BLaER1 treated with 17β-estradiol and CSF1 and Interleukin-3, amounts not matched to agents 10 nM and 100 nM (cell line): ENCODE measurements around the gene EYS.

Source experiments
- H3K27ac ChIP-seq, 11 experiments: shearing (Covaris generic); formaldehyde crosslinking; 2 replicates each; pipeline ENCODE4 v1.8.1; 2022
- H3K27me3 ChIP-seq, 11 experiments: shearing (Covaris generic); formaldehyde crosslinking; 2 replicates each; pipeline ENCODE4 v1.8.1; 2022
- H3K36me3 ChIP-seq, 11 experiments: shearing (Covaris generic); formaldehyde crosslinking; 2 replicates each; pipeline ENCODE4 v1.8.1; 2022
- H3K4me1 ChIP-seq, 10 experiments: shearing (Covaris generic); formaldehyde crosslinking; 2 replicates each; pipeline ENCODE4 v1.8.1; 2022
- H3K4me2 ChIP-seq, 11 experiments: shearing (Covaris generic); formaldehyde crosslinking; 2 replicates each; pipeline ENCODE4 v1.8.1; 2022
- H3K4me3 ChIP-seq, 10 experiments: shearing (Covaris generic); formaldehyde crosslinking; 2 replicates each; pipeline ENCODE4 v1.8.1; 2022
- H3K9ac ChIP-seq, 11 experiments: shearing (Covaris generic); formaldehyde crosslinking; 2 replicates each; pipeline ENCODE4 v1.8.1; 2022
- H3K9me3 ChIP-seq, 11 experiments: shearing (Covaris generic); formaldehyde crosslinking; replicated peaks in 1 of 11; 2 replicates each; pipeline ENCODE4 v1.8.1; 2022
- H4K20me1 ChIP-seq, 11 experiments: shearing (Covaris generic); formaldehyde crosslinking; 2 replicates each; pipeline ENCODE4 v1.8.1; 2022
- Cebpa-rat ChIP-seq, 11 experiments: shearing (Covaris generic); IDR thresholded peaks; 2 replicates each; pipeline ENCODE4 v1.8.1; 2022

EYS gene

GRCh38 chr6:63799813-63800212 lies 1907.2 kb downstream of the EYS start:
- H4K20me1 ChIP-seq, result no peaks in the 10 kb centered on the region
- no peak overlapping the region for H3K4me3 ChIP-seq
- no peak overlapping the region for H3K9ac ChIP-seq
- H3K9me3 ChIP-seq, result 0 out of 22 replicates have a peak, but pooled peaks cover 0 to under 1% (median 0%) of the 10 kb centered on the region in 11 experiments
- peaks cover 27 to 47% (median 37%) of the 10 kb centered on the region in 10 experiments for H3K4me1 ChIP-seq
- no peak overlapping the region for H3K27ac ChIP-seq
- TF ChIP-seq Cebpa-rat (IDR thresholded peaks at IDR 0.05), result no peak
- H3K36me3 ChIP-seq, result no peaks in the 10 kb centered on the region
- H3K27me3 ChIP-seq, result no peaks in the 10 kb centered on the region
- peak overlapping the region in 3 of 11 experiments; percentile 38 to 53 (median 38); a peak in 4 of 22 replicates for H3K4me2 ChIP-seq

- Histone ChIP-seq H3K9ac (no peak overlapping the region), H4K20me1 (no peaks in the 10 kb centered on the region), H3K4me1 (peaks cover 27 to 47% (median 37%) of the 10 kb centered on the region in 10 experiments), H3K4me2 (0 out of 22 replicates have a peak overlapping the region, but pooled peaks of 1 of the 11 experiments have one; percentile 38), H3K9me3 (no peaks in the 10 kb centered on the region), H3K27ac (no peak overlapping the region), H3K4me3 (no peak overlapping the region), H3K27me3 (no peaks in the 10 kb centered on the region), H3K36me3 (no peaks in the 10 kb centered on the region)
- TF ChIP-seq Cebpa-rat (IDR thresholded peaks at IDR 0.05), result no peak
These were observed 1907.7 kb downstream of the EYS start for GRCh38 chr6:63799313-63799712.

GRCh38 chr6:63798378-63798777 lies 1908.6 kb downstream of the EYS start:
- no peak overlapping the region; a peak in 2 of 22 replicates for H3K4me2 ChIP-seq
- no peaks in the 10 kb centered on the region for H3K36me3 ChIP-seq
- H3K4me1 ChIP-seq, result peaks cover 20 to 45% (median 32%) of the 10 kb centered on the region in 10 experiments
- no peaks in the 10 kb centered on the region for H4K20me1 ChIP-seq
- no peak overlapping the region for H3K4me3 ChIP-seq
- no peaks in the 10 kb centered on the region for H3K9me3 ChIP-seq
- TF ChIP-seq Cebpa-rat (IDR thresholded peaks at IDR 0.05), result no peak
- H3K27ac ChIP-seq, result no peak overlapping the region
- H3K9ac ChIP-seq, result no peak overlapping the region
- no peaks in the 10 kb centered on the region for H3K27me3 ChIP-seq

GRCh38 chr6:63797721-63798120 lies 1909.3 kb downstream of the EYS start:
- Histone ChIP-seq H3K4me3 (no peak overlapping the region), H3K4me2 (peak overlapping the region in 5 of 11 experiments; percentile 5 to 31 (median 29); a peak in 8 of 22 replicates), H3K27me3 (no peaks in the 10 kb centered on the region), H3K36me3 (no peaks in the 10 kb centered on the region), H3K9ac (no peak overlapping the region), H3K9me3 (no peaks in the 10 kb centered on the region), H3K27ac (no peak overlapping the region), H3K4me1 (peaks cover 18 to 43% (median 30%) of the 10 kb centered on the region in 10 experiments), H4K20me1 (no peaks in the 10 kb centered on the region)
- TF ChIP-seq Cebpa-rat (IDR thresholded peaks at IDR 0.05), result no peak

GRCh38 chr6:63795826-63796225 lies 1911.2 kb downstream of the EYS start:
- H3K27ac ChIP-seq, result no peak overlapping the region
- TF ChIP-seq Cebpa-rat (IDR thresholded peaks at IDR 0.05), result no peak

GRCh38 chr6:63795006-63795405 lies 1912.0 kb downstream of the EYS start:
- Histone ChIP-seq H3K27me3 (no peaks in the 10 kb centered on the region), H3K4me3 (no peak overlapping the region), H3K4me2 (peak overlapping the region; percentile 32 to 75 (median 51); a peak in 21 of 22 replicates), H4K20me1 (no peaks in the 10 kb centered on the region), H3K27ac (0 out of 22 replicates have a peak overlapping the region, but pooled peaks of 1 of the 11 experiments have one; percentile 21), H3K36me3 (no peaks in the 10 kb centered on the region), H3K9ac (no peak overlapping the region), H3K9me3 (no peaks in the 10 kb centered on the region; a peak in 1 of 22 replicates), H3K4me1 (peaks cover 18 to 37% (median 30%) of the 10 kb centered on the region in 10 experiments)
- TF ChIP-seq Cebpa-rat (IDR thresholded peaks at IDR 0.05), result no peak

More at GRCh38 chr6:63795826-63796225, 1911.2 kb downstream of the EYS start:
- peaks cover 18 to 42% (median 30%) of the 10 kb centered on the region in 10 experiments for H3K4me1 ChIP-seq
- H3K4me2 ChIP-seq, result peak overlapping the region in 7 of 11 experiments; percentile 32 to 75 (median 53); a peak in 9 of 22 replicates
- H3K9me3 ChIP-seq, result no peaks in the 10 kb centered on the region; a peak in 1 of 22 replicates
- no peak overlapping the region for H3K4me3 ChIP-seq
- H3K36me3 ChIP-seq, result no peaks in the 10 kb centered on the region
- H3K9ac ChIP-seq, result no peak overlapping the region
- H3K27me3 ChIP-seq, result no peaks in the 10 kb centered on the region
- no peaks in the 10 kb centered on the region for H4K20me1 ChIP-seq

- H3K9me3 ChIP-seq, result no peaks in the 10 kb centered on the region; a peak in 1 of 22 replicates
- no peaks in the 10 kb centered on the region for H3K27me3 ChIP-seq
- H3K36me3 ChIP-seq, result no peaks in the 10 kb centered on the region
- H3K4me2 ChIP-seq, result peak overlapping the region in 5 of 11 experiments; percentile 32 to 60 (median 51); a peak in 5 of 22 replicates
- no peak overlapping the region for H3K27ac ChIP-seq
- no peak overlapping the region for H3K4me3 ChIP-seq
- H4K20me1 ChIP-seq, result no peaks in the 10 kb centered on the region
- H3K9ac ChIP-seq, result no peak overlapping the region
- no peak for TF ChIP-seq Cebpa-rat (IDR thresholded peaks at IDR 0.05)
- H3K4me1 ChIP-seq, result peaks cover 15 to 37% (median 28%) of the 10 kb centered on the region in 10 experiments
These were observed 1913.4 kb downstream of the EYS start for GRCh38 chr6:63793465-63794137.

- no peak overlapping the region for H3K9ac ChIP-seq
- H3K9me3 ChIP-seq, result no peaks in the 10 kb centered on the region; a peak in 1 of 22 replicates
- peaks cover 13 to 31% (median 26%) of the 10 kb centered on the region in 10 experiments for H3K4me1 ChIP-seq
- no peak overlapping the region for H3K4me3 ChIP-seq
- H3K27me3 ChIP-seq, result no peaks in the 10 kb centered on the region
- H3K27ac ChIP-seq, result no peak overlapping the region
- H3K4me2 ChIP-seq, result peak overlapping the region in 2 of 11 experiments; percentile 4 to 25; a peak in 2 of 22 replicates
- H3K36me3 ChIP-seq, result no peaks in the 10 kb centered on the region
- TF ChIP-seq Cebpa-rat (IDR thresholded peaks at IDR 0.05), result no peak
- H4K20me1 ChIP-seq, result no peaks in the 10 kb centered on the region
These were observed 1914.1 kb downstream of the EYS start for GRCh38 chr6:63792736-63793464.

GRCh38 chr6:63790334-63790733 lies 1916.7 kb downstream of the EYS start:
- no peak for TF ChIP-seq Cebpa-rat (IDR thresholded peaks at IDR 0.05)
- no peak overlapping the region for H3K4me2 ChIP-seq
- H4K20me1 ChIP-seq, result no peaks in the 10 kb centered on the region
- H3K4me1 ChIP-seq, result peaks cover 9 to 26% (median 17%) of the 10 kb centered on the region in 10 experiments
- no peaks in the 10 kb centered on the region for H3K36me3 ChIP-seq
- no peak overlapping the region for H3K4me3 ChIP-seq
- no peak overlapping the region for H3K27ac ChIP-seq
- H3K9ac ChIP-seq, result no peak overlapping the region
- no peaks in the 10 kb centered on the region; a peak in 1 of 22 replicates for H3K9me3 ChIP-seq
- H3K27me3 ChIP-seq, result no peaks in the 10 kb centered on the region
